GM19395 (cell line): ENCODE results near the gene CCND2.
A peak's percentile ranks its signal among the peaks of the same experiment; 100 is the strongest.

Source experiments
- ATAC-seq: cut with Tn5 transposase; IDR thresholded peaks from one replicate; pipeline ENCODE4 v1.9.1; 2021; ENCODE audit warnings: mild to moderate bottlenecking, moderate library complexity; ENCODE audit not compliant: unreplicated experiment

CCND2 gene

GRCh38 chr12:4275870-4276301 is 2.3 kb downstream of the CCND2 start:
- no peak for ATAC-seq

GRCh38 chr12:4276524-4277204 is 3.1 kb downstream of the CCND2 start:
- ATAC-seq, result peak; percentile 44

GRCh38 chr12:4277205-4277543 is 3.6 kb downstream of the CCND2 start:
- ATAC-seq, result no peak

- ATAC-seq, result no peak
Observed at GRCh38 chr12:4277857-4278256, 4.3 kb downstream of the CCND2 start.

- no peak for ATAC-seq
Observed at GRCh38 chr12:4278329-4279197, 5.0 kb downstream of the CCND2 start.

GRCh38 chr12:4279198-4279690 is 5.7 kb downstream of the CCND2 start:
- no peak for ATAC-seq

GRCh38 chr12:4280351-4281163 is 7.0 kb downstream of the CCND2 start:
- no peak for ATAC-seq

- ATAC-seq, result no peak
Observed at GRCh38 chr12:4281173-4281654, 7.7 kb downstream of the CCND2 start.

- no peak for ATAC-seq
Observed at GRCh38 chr12:4282103-4282891, 8.7 kb downstream of the CCND2 start.

- ATAC-seq, result no peak
Observed at GRCh38 chr12:4282892-4283511, 9.4 kb downstream of the CCND2 start.

GRCh38 chr12:4283512-4284255 is 10.1 kb downstream of the CCND2 start:
- ATAC-seq, result no peak

GRCh38 chr12:4284306-4284705 is 10.7 kb downstream of the CCND2 start:
- ATAC-seq, result no peak

GRCh38 chr12:4285070-4285469 is 11.5 kb downstream of the CCND2 start:
- ATAC-seq, result no peak

GRCh38 chr12:4286228-4286627 is 12.7 kb downstream of the CCND2 start:
- ATAC-seq, result no peak

GRCh38 chr12:4286771-4287317 is 13.3 kb downstream of the CCND2 start:
- ATAC-seq, result no peak

- no peak for ATAC-seq
Observed at GRCh38 chr12:4287325-4288211, 14.0 kb downstream of the CCND2 start.

GRCh38 chr12:4288296-4289131 is 15.0 kb downstream of the CCND2 start:
- ATAC-seq, result no peak
